H1 (cell line): Measurements from ENCODE around the gene PKNOX1.

Experiments used
- TCF12 ChIP-seq: IDR thresholded peaks from 2 replicates; pipeline ENCODE4 v1.6.1; 2011; ENCODE audit warnings: low read depth, mild to moderate bottlenecking, low read length
- TF ChIP-seq, protein P1 (sequence below), 3 experiments: IDR thresholded peaks; 1 replicate in 2 of 3; 2 replicates in 1 of 3; pipeline versions ENCODE4 v1.5.1 to v1.6.1; 2011; ENCODE audit warnings: low read length in 3 of 3, mild to moderate bottlenecking in 3 of 3, inconsistent platforms in 2 of 3, low read depth in 1 of 3, moderate library complexity in 1 of 3; ENCODE audit not compliant: insufficient read depth in 1 of 3; ENCODE audit errors: control extremely low read depth in 1 of 3

- no peak for TF ChIP-seq TCF12
- TF ChIP-seq, protein P1, sequence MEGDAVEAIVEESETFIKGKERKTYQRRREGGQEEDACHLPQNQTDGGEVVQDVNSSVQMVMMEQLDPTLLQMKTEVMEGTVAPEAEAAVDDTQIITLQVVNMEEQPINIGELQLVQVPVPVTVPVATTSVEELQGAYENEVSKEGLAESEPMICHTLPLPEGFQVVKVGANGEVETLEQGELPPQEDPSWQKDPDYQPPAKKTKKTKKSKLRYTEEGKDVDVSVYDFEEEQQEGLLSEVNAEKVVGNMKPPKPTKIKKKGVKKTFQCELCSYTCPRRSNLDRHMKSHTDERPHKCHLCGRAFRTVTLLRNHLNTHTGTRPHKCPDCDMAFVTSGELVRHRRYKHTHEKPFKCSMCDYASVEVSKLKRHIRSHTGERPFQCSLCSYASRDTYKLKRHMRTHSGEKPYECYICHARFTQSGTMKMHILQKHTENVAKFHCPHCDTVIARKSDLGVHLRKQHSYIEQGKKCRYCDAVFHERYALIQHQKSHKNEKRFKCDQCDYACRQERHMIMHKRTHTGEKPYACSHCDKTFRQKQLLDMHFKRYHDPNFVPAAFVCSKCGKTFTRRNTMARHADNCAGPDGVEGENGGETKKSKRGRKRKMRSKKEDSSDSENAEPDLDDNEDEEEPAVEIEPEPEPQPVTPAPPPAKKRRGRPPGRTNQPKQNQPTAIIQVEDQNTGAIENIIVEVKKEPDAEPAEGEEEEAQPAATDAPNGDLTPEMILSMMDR (IDR thresholded peaks at IDR 0.05; ENCODE audit: control extremely low read depth in 1 of 3, insufficient read depth in 1 of 3, low read depth in 1 of 3, low read length in 3 of 3), result no peak
Observed at GRCh38 chr21:42956824-42957630, 17.3 kb upstream of the PKNOX1 start.
